ENCODE data around the gene WDR77.

- TF ChIP-seq ZNF577 (CRISPR knock-in tag; IDR thresholded peaks at IDR 0.05; ENCODE audit: borderline replicate concordance, low read depth), result no peak
- no peak for TF ChIP-seq ZBTB20 (CRISPR knock-in tag; IDR thresholded peaks at IDR 0.05; ENCODE audit: borderline replicate concordance, low read depth)
- TF ChIP-seq, protein P1, sequence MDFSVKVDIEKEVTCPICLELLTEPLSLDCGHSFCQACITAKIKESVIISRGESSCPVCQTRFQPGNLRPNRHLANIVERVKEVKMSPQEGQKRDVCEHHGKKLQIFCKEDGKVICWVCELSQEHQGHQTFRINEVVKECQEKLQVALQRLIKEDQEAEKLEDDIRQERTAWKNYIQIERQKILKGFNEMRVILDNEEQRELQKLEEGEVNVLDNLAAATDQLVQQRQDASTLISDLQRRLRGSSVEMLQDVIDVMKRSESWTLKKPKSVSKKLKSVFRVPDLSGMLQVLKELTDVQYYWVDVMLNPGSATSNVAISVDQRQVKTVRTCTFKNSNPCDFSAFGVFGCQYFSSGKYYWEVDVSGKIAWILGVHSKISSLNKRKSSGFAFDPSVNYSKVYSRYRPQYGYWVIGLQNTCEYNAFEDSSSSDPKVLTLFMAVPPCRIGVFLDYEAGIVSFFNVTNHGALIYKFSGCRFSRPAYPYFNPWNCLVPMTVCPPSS (IDR thresholded peaks at IDR 0.05), result no peak
- no peak for TF ChIP-seq ZNF883 (CRISPR knock-in tag; IDR thresholded peaks at IDR 0.05; ENCODE audit: not compliant biosample characterization)
- TF ChIP-seq ZNF768 (CRISPR knock-in tag; IDR thresholded peaks at IDR 0.05), result no peak
- TF ChIP-seq, protein P2, sequence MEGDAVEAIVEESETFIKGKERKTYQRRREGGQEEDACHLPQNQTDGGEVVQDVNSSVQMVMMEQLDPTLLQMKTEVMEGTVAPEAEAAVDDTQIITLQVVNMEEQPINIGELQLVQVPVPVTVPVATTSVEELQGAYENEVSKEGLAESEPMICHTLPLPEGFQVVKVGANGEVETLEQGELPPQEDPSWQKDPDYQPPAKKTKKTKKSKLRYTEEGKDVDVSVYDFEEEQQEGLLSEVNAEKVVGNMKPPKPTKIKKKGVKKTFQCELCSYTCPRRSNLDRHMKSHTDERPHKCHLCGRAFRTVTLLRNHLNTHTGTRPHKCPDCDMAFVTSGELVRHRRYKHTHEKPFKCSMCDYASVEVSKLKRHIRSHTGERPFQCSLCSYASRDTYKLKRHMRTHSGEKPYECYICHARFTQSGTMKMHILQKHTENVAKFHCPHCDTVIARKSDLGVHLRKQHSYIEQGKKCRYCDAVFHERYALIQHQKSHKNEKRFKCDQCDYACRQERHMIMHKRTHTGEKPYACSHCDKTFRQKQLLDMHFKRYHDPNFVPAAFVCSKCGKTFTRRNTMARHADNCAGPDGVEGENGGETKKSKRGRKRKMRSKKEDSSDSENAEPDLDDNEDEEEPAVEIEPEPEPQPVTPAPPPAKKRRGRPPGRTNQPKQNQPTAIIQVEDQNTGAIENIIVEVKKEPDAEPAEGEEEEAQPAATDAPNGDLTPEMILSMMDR (CRISPR knock-in tag; IDR thresholded peaks at IDR 0.05), result no peak
- TF ChIP-seq, protein P3, sequence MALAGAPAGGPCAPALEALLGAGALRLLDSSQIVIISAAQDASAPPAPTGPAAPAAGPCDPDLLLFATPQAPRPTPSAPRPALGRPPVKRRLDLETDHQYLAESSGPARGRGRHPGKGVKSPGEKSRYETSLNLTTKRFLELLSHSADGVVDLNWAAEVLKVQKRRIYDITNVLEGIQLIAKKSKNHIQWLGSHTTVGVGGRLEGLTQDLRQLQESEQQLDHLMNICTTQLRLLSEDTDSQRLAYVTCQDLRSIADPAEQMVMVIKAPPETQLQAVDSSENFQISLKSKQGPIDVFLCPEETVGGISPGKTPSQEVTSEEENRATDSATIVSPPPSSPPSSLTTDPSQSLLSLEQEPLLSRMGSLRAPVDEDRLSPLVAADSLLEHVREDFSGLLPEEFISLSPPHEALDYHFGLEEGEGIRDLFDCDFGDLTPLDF (CRISPR knock-in tag; IDR thresholded peaks at IDR 0.05), result no peak
- no peak for TF ChIP-seq ZNF264 (CRISPR knock-in tag; IDR thresholded peaks at IDR 0.05)
- no peak for TF ChIP-seq NR1H2 (CRISPR knock-in tag; IDR thresholded peaks at IDR 0.05; ENCODE audit: borderline replicate concordance, low read depth)
- no peak for TF ChIP-seq FOXA1 (IDR thresholded peaks at IDR 0.05)
- TF ChIP-seq FOXA1 (CRISPR knock-in tag; IDR thresholded peaks at IDR 0.05), result no peak
Measured at GRCh38 chr1:111442457-111442856, 6.6 kb downstream of the WDR77 start.

Measured in HepG2 (cell line).